HT1080 (cell line): ENCODE measurements around the gene AKAP13. TPM values are rescaled to one million over a fixed set of nuclear protein-coding genes. Genes with fewer than 3 reads are reported as not detected.
A peak's percentile ranks its signal among the peaks of the same experiment; 100 is the strongest.

Source experiments
- DNase-seq: peaks from one replicate; pipeline ENCODE4 v3.0.0-alpha.2; 2015; ENCODE audit warnings: low read depth
- total RNA-seq: library from RNA; depleted of rRNA; stranded (reverse); fragments of >200 nt; shearing (Covaris generic); gene quantifications from 2 replicates; pipeline ENCODE4 v1.2.3, GENCODE V29; 2014

The AKAP13 gene
- total RNA-seq, 1 experiment from 2014 or later, result 29.7 TPM

GRCh38 chr15:85591622-85592021 is 211.2 kb downstream of the AKAP13 start:
- DNase-seq, result no peak

- peak; percentile 81 for DNase-seq
These were observed 211.7 kb downstream of the AKAP13 start for GRCh38 chr15:85592148-85592547.

GRCh38 chr15:85593809-85594445 is 213.5 kb downstream of the AKAP13 start:
- no peak for DNase-seq

- no peak for DNase-seq
These were observed 215.6 kb downstream of the AKAP13 start for GRCh38 chr15:85595804-85596536.

- peak; percentile 50 for DNase-seq
These were observed 216.9 kb downstream of the AKAP13 start for GRCh38 chr15:85597155-85597815.

- no peak for DNase-seq
These were observed 217.8 kb downstream of the AKAP13 start for GRCh38 chr15:85598219-85598618.

- no peak for DNase-seq
These were observed 218.5 kb downstream of the AKAP13 start for GRCh38 chr15:85598718-85599398.

- no peak for DNase-seq
These were observed 219.6 kb downstream of the AKAP13 start for GRCh38 chr15:85600001-85600400.

GRCh38 chr15:85603160-85603559 is 222.8 kb downstream of the AKAP13 start:
- no peak for DNase-seq

GRCh38 chr15:85603703-85604102 is 223.3 kb downstream of the AKAP13 start:
- no peak for DNase-seq

GRCh38 chr15:85604194-85604593 is 223.8 kb downstream of the AKAP13 start:
- DNase-seq, result no peak

GRCh38 chr15:85606738-85607137 is 226.3 kb downstream of the AKAP13 start:
- DNase-seq, result no peak

GRCh38 chr15:85607141-85607806 is 226.9 kb downstream of the AKAP13 start:
- DNase-seq, result peak; percentile 63

- DNase-seq, result peak; percentile 86
These were observed 227.4 kb downstream of the AKAP13 start for GRCh38 chr15:85607842-85608241.

GRCh38 chr15:85609492-85609891 is 229.1 kb downstream of the AKAP13 start:
- DNase-seq, result no peak

- no peak for DNase-seq
These were observed 231.0 kb downstream of the AKAP13 start for GRCh38 chr15:85611361-85611760.

GRCh38 chr15:85614059-85614458 is 233.7 kb downstream of the AKAP13 start:
- DNase-seq, result no peak

- DNase-seq, result peak; percentile 52
These were observed 235.5 kb downstream of the AKAP13 start for GRCh38 chr15:85615930-85616329.

GRCh38 chr15:85616549-85617110 is 236.2 kb downstream of the AKAP13 start:
- DNase-seq, result no peak

- DNase-seq, result no peak
These were observed 237.8 kb downstream of the AKAP13 start for GRCh38 chr15:85618228-85618505.

GRCh38 chr15:85618956-85619491 is 238.6 kb downstream of the AKAP13 start:
- DNase-seq, result peak; percentile 98
